OCI-LY7 (cell line): Measurements from ENCODE around the gene EVA1C. TPM values are rescaled to one million over a fixed set of nuclear protein-coding genes. Genes with fewer than 3 reads are reported as not detected.

Experiments
- BruUV-seq: library from RNA; stranded (reverse); fragments of 400-500 nt; replicated peaks from 2 replicates; lab custom pipeline; 2021; lab: Mats Ljungman, UMichigan
- CTCF ChIA-PET: fragments of 300-600 bp; sonication (Branson Sonifier 250); formaldehyde crosslinking; loops from one replicate; lab custom pipeline; 2022; ENCODE audit warnings: antibody characterized with exemption; ENCODE audit not compliant: unreplicated experiment; lab: Charles Lee
- POLR2A ChIA-PET: fragments of 300-600 bp; sonication (Branson Sonifier 250); formaldehyde crosslinking; loops from one replicate; lab custom pipeline; 2022; ENCODE audit warnings: antibody characterized with exemption; lab: Charles Lee
- DNase-seq: peaks from one replicate; pipeline ENCODE4 v3.0.0-alpha.2; 2015; ENCODE audit warnings: low spot score
- H2AFZ ChIP-seq: fragments of 200-600 bp; sonication (generic), shearing (Covaris generic); 2 replicates; pipeline ENCODE4 v1.6.1; 2014; ENCODE audit warnings: mild to moderate bottlenecking, antibody characterized with exemption, low read length, moderate library complexity
- H3K27ac ChIP-seq: fragments of 200-600 bp; sonication (generic); 2 replicates; pipeline ENCODE4 v1.5.1; 2014; ENCODE audit warnings: mixed run types, low read depth, mild to moderate bottlenecking, moderate library complexity, low read length, inconsistent platforms; ENCODE audit not compliant: poor library complexity, severe bottlenecking
- H3K36me3 ChIP-seq: fragments of 200-600 bp; sonication (generic); 2 replicates; pipeline ENCODE4 v1.6.1; 2014; ENCODE audit warnings: mild to moderate bottlenecking, antibody characterized with exemption, low read length, moderate library complexity, mixed read lengths; ENCODE audit not compliant: insufficient read depth
- H3K4me1 ChIP-seq: fragments of 200-600 bp; sonication (generic); 2 replicates; pipeline ENCODE4 v1.5.1; 2014; ENCODE audit warnings: mild to moderate bottlenecking, low read length; ENCODE audit not compliant: insufficient read depth, poor library complexity, severe bottlenecking
- H3K4me2 ChIP-seq: fragments of 200-600 bp; sonication (generic); 2 replicates; pipeline ENCODE4 v1.6.1; 2014; ENCODE audit warnings: mild to moderate bottlenecking, low read length
- H3K4me3 ChIP-seq: fragments of 200-600 bp; sonication (generic); 2 replicates; pipeline ENCODE4 v1.5.1; 2014; ENCODE audit warnings: mild to moderate bottlenecking, low read depth, low read length; ENCODE audit not compliant: poor library complexity, severe bottlenecking
- H3K79me2 ChIP-seq: fragments of 200-600 bp; sonication (generic); 2 replicates; pipeline ENCODE4 v1.6.1; 2016; ENCODE audit warnings: low read depth, mild to moderate bottlenecking, low read length, moderate library complexity, mixed read lengths; ENCODE audit not compliant: insufficient read depth
- H3K9me2 ChIP-seq: fragments of 200-600 bp; sonication (generic); 2 replicates; pipeline ENCODE4 v1.6.1; 2016; ENCODE audit warnings: mild to moderate bottlenecking, low read length, mixed read lengths; ENCODE audit not compliant: insufficient read depth
- H3K9me3 ChIP-seq: fragments of 200-600 bp; sonication (generic); 2 replicates; pipeline ENCODE4 v1.6.1; 2014; ENCODE audit warnings: mild to moderate bottlenecking, mixed run types, low read length, mixed read lengths
- H4K20me1 ChIP-seq: fragments of 200-600 bp; sonication (generic); 2 replicates; pipeline ENCODE4 v1.6.1; 2014; ENCODE audit warnings: mild to moderate bottlenecking, antibody characterized with exemption, low read length, moderate library complexity, mixed read lengths; ENCODE audit not compliant: insufficient read depth
- EZH2phosphoT487 ChIP-seq: fragments of 200-600 bp; sonication (generic); IDR thresholded peaks from 2 replicates; pipeline ENCODE4 v1.6.1; 2018; ENCODE audit warnings: low read depth, borderline replicate concordance, mild to moderate bottlenecking, mixed run types, antibody characterized with exemption, low read length, moderate library complexity, mixed read lengths
- intact Hi-C: fragments of 100-400 bp; cut with micrococcal nuclease; formaldehyde crosslinking; loops from one replicate; pipeline ENCODE4 v1.10.0; 2022; ENCODE audit not compliant: unreplicated experiment
- total RNA-seq, 2 experiments: library from RNA; depleted of rRNA in 1 of 2; stranded (reverse); fragments of >200 nt in 1 of 2; shearing (Covaris generic) in 1 of 2; gene quantifications; 2 replicates each; pipeline ENCODE4 v1.2.3, GENCODE V29; 2014 to 2022
- TF ChIP-seq, protein P1 (sequence below): fragments of 200-600 bp; sonication (generic); conservative IDR thresholded peaks from 2 replicates; pipeline ENCODE4 v1.5.1; 2014; ENCODE audit warnings: mild to moderate bottlenecking, antibody characterized with exemption, low read length, moderate library complexity, mixed read lengths

The EVA1C gene
- total RNA-seq, 2 experiments from 2014 or later, result not detected

DNA sequence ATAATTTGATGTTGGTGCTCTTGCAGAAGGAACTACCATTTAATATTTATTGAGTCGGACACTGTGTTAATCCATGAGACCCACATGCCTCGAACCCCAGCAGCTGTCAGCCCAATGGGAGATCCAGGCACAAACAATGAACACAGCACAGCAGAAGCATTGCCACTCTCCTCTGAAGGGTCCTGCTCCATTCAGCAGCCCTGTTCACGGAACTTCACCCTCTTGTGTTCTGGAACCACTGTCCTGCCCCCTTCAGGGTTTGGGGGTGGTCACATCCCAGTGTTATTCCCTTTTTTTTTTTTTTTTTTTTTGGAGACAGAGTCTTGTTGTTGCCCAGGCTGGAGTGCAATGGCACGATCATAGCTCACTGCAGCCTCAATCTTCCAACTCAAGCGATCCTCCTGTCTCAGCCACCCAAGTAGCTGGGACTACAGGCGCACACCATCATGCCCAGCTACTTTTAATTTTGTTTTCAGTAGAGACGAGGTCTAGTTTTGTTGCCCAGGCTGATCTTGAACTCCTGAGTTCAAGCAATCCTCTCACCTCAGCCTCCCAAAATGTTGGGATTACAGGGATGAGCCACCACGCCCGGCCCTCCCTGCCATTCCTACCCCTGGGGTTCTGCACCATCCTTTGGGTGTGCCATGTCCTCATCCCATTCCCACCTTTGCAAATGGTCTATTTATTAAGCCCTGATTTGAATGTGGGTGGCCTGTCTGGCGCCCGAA lies 70.2 kb downstream of the EVA1C start:
- Histone ChIP-seq H3K36me3 (no peaks in the 10 kb centered on the region), H4K20me1 (no peaks in the 10 kb centered on the region), H3K27ac (no peak overlapping the region), H3K9me2 (no peaks in the 10 kb centered on the region), H3K4me2 (no peak overlapping the region), H3K9me3 (no peaks in the 10 kb centered on the region), H3K4me1 (no peaks in the 10 kb centered on the region), H3K4me3 (no peak overlapping the region), H2AFZ (no peak overlapping the region), H3K79me2 (no peaks in the 10 kb centered on the region)
- ChIA-PET CTCF (no interaction called here), POLR2A (interaction anchor here (0.6 kb wide), 1 partner anchor 48 kb away, joined by 3 read pairs; no protein-coding TSS in a partner anchor)
- intact Hi-C loops, result no loop called here
- no peak for TF ChIP-seq EZH2phosphoT487
- TF ChIP-seq, protein P1, sequence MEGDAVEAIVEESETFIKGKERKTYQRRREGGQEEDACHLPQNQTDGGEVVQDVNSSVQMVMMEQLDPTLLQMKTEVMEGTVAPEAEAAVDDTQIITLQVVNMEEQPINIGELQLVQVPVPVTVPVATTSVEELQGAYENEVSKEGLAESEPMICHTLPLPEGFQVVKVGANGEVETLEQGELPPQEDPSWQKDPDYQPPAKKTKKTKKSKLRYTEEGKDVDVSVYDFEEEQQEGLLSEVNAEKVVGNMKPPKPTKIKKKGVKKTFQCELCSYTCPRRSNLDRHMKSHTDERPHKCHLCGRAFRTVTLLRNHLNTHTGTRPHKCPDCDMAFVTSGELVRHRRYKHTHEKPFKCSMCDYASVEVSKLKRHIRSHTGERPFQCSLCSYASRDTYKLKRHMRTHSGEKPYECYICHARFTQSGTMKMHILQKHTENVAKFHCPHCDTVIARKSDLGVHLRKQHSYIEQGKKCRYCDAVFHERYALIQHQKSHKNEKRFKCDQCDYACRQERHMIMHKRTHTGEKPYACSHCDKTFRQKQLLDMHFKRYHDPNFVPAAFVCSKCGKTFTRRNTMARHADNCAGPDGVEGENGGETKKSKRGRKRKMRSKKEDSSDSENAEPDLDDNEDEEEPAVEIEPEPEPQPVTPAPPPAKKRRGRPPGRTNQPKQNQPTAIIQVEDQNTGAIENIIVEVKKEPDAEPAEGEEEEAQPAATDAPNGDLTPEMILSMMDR, result no peak
- BruUV-seq, result no TSS peak
- no peak for DNase-seq

DNA sequence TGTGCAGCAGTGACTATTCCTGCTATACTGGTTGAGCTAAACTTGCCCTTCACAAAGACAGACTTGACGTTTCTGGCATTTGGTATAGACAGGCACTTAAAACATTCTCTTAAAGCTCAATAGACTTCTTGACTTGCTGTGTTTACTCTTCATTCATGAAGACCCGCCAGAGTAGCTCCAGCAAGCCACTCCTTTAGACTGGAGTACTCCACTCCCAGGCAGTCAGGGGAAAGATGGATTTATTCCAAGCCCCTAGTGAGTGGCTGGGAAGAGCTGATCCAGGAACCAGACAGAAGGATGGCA lies 70.7 kb downstream of the EVA1C start:
- ChIA-PET CTCF (no interaction called here), POLR2A (interaction anchor here (0.6 kb wide), 1 partner anchor 49 kb away, joined by 3 read pairs; no protein-coding TSS in a partner anchor)
- no peaks in the 10 kb centered on the region for H3K79me2 ChIP-seq
- no peaks in the 10 kb centered on the region for H3K4me1 ChIP-seq
- H3K9me3 ChIP-seq, result no peaks in the 10 kb centered on the region
- no peak for DNase-seq
- no peak overlapping the region for H3K27ac ChIP-seq
- H3K9me2 ChIP-seq, result no peaks in the 10 kb centered on the region
- no peaks in the 10 kb centered on the region for H4K20me1 ChIP-seq
- H3K36me3 ChIP-seq, result no peaks in the 10 kb centered on the region
- intact Hi-C loops, result no loop called here
- no peak for TF ChIP-seq EZH2phosphoT487
- no peak overlapping the region for H3K4me3 ChIP-seq
- H2AFZ ChIP-seq, result no peak overlapping the region
- H3K4me2 ChIP-seq, result no peak overlapping the region
- no TSS peak for BruUV-seq

DNA sequence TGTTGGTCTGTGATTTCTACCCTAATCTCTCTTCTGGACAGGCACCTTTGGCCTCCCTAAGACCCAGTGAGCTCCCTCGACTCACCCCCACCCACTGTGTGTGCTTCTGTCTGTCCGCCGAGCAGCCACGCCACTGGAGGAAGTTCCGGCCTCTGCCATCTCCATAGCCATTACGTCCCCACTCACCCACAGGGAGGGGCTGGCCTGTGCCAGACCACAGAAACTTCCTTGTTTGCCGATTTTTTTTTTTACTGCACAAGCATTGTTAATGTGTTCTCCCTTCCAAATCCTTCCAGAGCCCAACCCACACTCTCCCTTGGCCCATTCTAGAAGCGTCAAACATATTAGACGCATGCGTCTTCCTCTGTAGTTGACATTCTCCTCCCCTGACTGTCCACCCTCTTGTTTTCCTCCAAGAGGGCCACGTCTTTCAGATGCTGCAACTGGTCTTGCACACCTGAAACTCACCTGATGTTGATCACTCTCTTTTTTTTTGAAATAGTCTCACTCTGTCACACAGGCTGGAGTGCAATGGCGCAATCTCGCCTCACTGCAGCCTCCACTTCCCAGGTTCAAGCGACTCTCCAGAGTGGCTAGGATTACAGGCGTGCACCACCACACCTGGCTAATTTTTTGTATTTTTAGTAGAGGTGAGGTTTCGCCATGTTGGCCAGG lies 72.3 kb downstream of the EVA1C start:
- POLR2A ChIA-PET, result no interaction called here
- BruUV-seq, result no TSS peak
- TF ChIP-seq, protein P1, result no peak
- TF ChIP-seq EZH2phosphoT487, result no peak

More for the DNA sequence above, 72.3 kb downstream of the EVA1C start:
- H3K27ac ChIP-seq, result no peak overlapping the region
- H3K4me2 ChIP-seq, result no peak overlapping the region
- no peaks in the 10 kb centered on the region for H3K36me3 ChIP-seq
- no peaks in the 10 kb centered on the region for H4K20me1 ChIP-seq
- no peaks in the 10 kb centered on the region for H3K4me1 ChIP-seq
- no peak overlapping the region for H3K4me3 ChIP-seq
- intact Hi-C loops, result no loop called here
- H3K9me2 ChIP-seq, result no peaks in the 10 kb centered on the region
- CTCF ChIA-PET, result interaction anchor here (0.6 kb wide), 1 partner anchor 232 kb away, joined by 3 read pairs; no protein-coding TSS in a partner anchor
- no peaks in the 10 kb centered on the region for H3K79me2 ChIP-seq
- DNase-seq, result no peak
- H2AFZ ChIP-seq, result no peak overlapping the region
- no peaks in the 10 kb centered on the region for H3K9me3 ChIP-seq
